Esophagus muscularis mucosa (tissue), 4 donors: ENCODE data around the gene TCP11.

ENCODE experiments used
- CTCF ChIP-seq, 3 experiments: fragments of 200-600 bp in 2 of 3; fragments of 450-650 bp in 1 of 3; sonication (generic) in 2 of 3; IDR thresholded peaks; one replicate each; pipeline ENCODE4 v1.5.1; 2017 to 2019; ENCODE audit warnings: antibody characterized with exemption in 3 of 3, mild to moderate bottlenecking in 2 of 3, moderate library complexity in 1 of 3
- EP300 ChIP-seq: sonication (generic); formaldehyde crosslinking; IDR thresholded peaks from one replicate; pipeline ENCODE4 v1.6.1; 2017; ENCODE audit warnings: antibody characterized with exemption
- POLR2A ChIP-seq: fragments of 450-650 bp; IDR thresholded peaks from one replicate; pipeline ENCODE4 v1.6.1; 2017; ENCODE audit warnings: antibody characterized with exemption, moderate library complexity, mild to moderate bottlenecking, low read depth

DNA sequence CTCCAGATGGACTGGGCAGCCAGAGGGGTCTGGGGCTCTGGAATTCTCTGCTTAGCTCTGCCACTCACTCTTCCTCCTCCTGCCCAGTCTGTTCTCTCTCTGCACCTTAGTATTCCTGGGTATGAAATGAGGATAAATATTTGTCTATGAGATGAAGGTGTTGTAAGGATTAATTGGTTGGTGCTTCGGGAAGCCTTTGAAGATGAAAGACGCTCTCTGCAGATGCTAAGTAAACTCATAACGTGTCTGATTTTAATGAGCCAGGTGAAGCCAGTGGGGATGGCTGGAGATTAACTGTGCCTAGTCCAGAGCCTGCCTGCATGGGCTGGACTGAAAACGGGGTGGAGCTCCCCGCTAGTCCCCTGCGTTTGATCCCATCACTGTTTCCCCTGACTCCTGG lies 23.1 kb upstream of the TCP11 start:
- TF ChIP-seq EP300 (no peak), POLR2A (no peak), CTCF (IDR thresholded peaks at IDR 0.05) (no peak)
